ENCODE data around the gene REST. TPM values are rescaled to one million over a fixed set of nuclear protein-coding genes. Genes with fewer than 3 reads are reported as not detected.

The REST gene
- total RNA-seq, 1 donor from 2014 or later, result 74.8 TPM

DNA sequence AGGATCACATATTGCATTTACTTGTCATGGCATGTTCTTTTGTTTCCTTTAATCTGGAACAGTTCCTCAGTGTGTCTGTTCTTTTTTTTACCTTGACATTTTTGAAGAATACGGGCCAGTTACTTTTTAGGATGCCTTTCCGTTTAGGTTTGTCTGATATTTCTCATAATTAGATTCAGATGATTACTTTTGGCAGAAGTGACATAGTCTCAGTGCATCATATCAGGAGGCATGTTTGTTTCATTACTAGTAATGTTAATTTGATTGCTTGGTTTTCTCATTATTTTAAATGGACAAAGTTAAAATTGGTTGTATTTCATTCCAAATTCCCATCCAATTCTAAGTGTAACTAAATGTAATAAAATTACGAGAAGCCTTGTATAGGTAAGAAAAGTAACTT lies 79.3 kb downstream of the REST start:
- Histone ChIP-seq H3K9me3 (ENCODE audit: insufficient read depth, low read depth, low read length) (no peaks in the 10 kb centered on the region), H3K4me3 (ENCODE audit: insufficient read depth, low read depth, low read length) (no peak overlapping the region), H2AFZ (ENCODE audit: low read depth, low read length) (no peak overlapping the region), H4K20me1 (ENCODE audit: insufficient read depth, low read length) (peaks cover 71% of the 10 kb centered on the region), H3K79me2 (ENCODE audit: insufficient read depth, low read length) (peaks cover 100% of the 10 kb centered on the region), H3K27me3 (ENCODE audit: insufficient read depth, low read length) (no peaks in the 10 kb centered on the region), H3K4me2 (ENCODE audit: low read length) (no peak overlapping the region), H3K4me1 (ENCODE audit: insufficient read depth, low read length) (peaks cover 10% of the 10 kb centered on the region), H3K9ac (ENCODE audit: low read length) (no peak overlapping the region), H3K36me3 (ENCODE audit: insufficient read depth, low read length) (peaks cover 41% of the 10 kb centered on the region), H3K27ac (ENCODE audit: low read depth, low read length) (no peak overlapping the region)
- FAIRE-seq (no peak), DNase-seq (ENCODE audit: low read depth) (no peak)
- peaks cover 35% of the 10 kb centered on the region for H3K36me3 Mint-ChIP-seq (ENCODE audit: low read depth, unreplicated experiment)
- peaks cover 26% of the 10 kb centered on the region for H3K4me1 Mint-ChIP-seq (ENCODE audit: low read depth, unreplicated experiment)
- H3K27ac Mint-ChIP-seq (ENCODE audit: unreplicated experiment), result no peak overlapping the region
- H3K9me3 Mint-ChIP-seq (ENCODE audit: unreplicated experiment), result no peaks in the 10 kb centered on the region
- TF ChIP-seq, protein P1, sequence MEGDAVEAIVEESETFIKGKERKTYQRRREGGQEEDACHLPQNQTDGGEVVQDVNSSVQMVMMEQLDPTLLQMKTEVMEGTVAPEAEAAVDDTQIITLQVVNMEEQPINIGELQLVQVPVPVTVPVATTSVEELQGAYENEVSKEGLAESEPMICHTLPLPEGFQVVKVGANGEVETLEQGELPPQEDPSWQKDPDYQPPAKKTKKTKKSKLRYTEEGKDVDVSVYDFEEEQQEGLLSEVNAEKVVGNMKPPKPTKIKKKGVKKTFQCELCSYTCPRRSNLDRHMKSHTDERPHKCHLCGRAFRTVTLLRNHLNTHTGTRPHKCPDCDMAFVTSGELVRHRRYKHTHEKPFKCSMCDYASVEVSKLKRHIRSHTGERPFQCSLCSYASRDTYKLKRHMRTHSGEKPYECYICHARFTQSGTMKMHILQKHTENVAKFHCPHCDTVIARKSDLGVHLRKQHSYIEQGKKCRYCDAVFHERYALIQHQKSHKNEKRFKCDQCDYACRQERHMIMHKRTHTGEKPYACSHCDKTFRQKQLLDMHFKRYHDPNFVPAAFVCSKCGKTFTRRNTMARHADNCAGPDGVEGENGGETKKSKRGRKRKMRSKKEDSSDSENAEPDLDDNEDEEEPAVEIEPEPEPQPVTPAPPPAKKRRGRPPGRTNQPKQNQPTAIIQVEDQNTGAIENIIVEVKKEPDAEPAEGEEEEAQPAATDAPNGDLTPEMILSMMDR (IDR thresholded peaks at IDR 0.05; ENCODE audit: insufficient read depth, low read depth, low read length), result no peak
- no peak for TF ChIP-seq EZH2 (IDR thresholded peaks at IDR 0.05; ENCODE audit: insufficient read depth, low read length)
- H3K4me3 Mint-ChIP-seq (ENCODE audit: unreplicated experiment), result no peak overlapping the region
- no peaks in the 10 kb centered on the region for H3K27me3 Mint-ChIP-seq (ENCODE audit: low read depth, unreplicated experiment)

DNA sequence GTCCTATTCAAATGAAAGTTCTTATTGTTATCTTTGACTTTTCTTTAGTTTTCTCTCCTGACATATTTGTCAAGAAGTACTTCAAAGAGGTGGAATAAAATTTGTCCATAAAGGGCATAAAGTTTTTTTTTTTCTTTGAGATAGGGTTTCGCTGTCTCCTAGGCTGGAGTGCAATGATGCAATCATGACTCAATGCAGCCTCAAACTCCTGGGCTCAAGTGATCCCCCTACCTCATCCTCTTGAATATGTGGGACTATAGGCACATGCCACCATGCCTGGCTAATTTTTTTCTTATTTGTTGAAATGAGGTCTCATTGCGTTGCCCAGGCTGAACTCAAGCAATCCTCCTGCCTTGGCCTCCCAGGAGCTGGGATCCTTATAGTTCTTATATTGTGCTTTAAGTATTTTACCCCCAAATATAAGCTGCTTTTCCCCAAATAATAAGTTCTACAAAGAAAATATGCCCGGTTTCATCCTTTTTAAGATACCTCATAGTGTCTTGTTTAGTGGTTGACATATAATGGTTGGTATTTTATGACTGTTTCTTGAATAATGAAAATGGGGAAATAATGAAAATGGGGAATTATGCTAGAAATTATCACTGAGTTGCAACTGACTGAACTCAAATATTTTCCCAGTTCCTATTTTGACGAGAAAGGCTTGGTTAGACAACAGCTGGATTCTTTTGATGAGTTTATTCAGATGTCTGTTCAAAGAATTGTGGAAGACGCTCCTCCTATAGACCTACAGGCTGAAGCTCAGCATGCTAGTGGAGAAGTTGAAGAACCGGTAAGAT lies 82.6 kb downstream of the REST start:
- Histone ChIP-seq H3K27ac (ENCODE audit: low read depth, low read length) (peak overlapping the region; percentile 15), H3K27me3 (ENCODE audit: insufficient read depth, low read length) (no peaks in the 10 kb centered on the region), H3K4me3 (ENCODE audit: insufficient read depth, low read depth, low read length) (no peak overlapping the region), H4K20me1 (ENCODE audit: insufficient read depth, low read length) (peaks cover 48% of the 10 kb centered on the region), H3K79me2 (ENCODE audit: insufficient read depth, low read length) (peaks cover 89% of the 10 kb centered on the region), H2AFZ (ENCODE audit: low read depth, low read length) (no peak overlapping the region), H3K4me2 (ENCODE audit: low read length) (no peak overlapping the region), H3K36me3 (ENCODE audit: insufficient read depth, low read length) (peaks cover 59% of the 10 kb centered on the region), H3K9ac (ENCODE audit: low read length) (no peak overlapping the region), H3K4me1 (ENCODE audit: insufficient read depth, low read length) (peaks cover 4% of the 10 kb centered on the region), H3K9me3 (ENCODE audit: insufficient read depth, low read depth, low read length) (no peaks in the 10 kb centered on the region)
- Mint-ChIP-seq H3K9me3 (ENCODE audit: unreplicated experiment) (no peaks in the 10 kb centered on the region), H3K27me3 (ENCODE audit: low read depth, unreplicated experiment) (no peaks in the 10 kb centered on the region), H3K36me3 (ENCODE audit: low read depth, unreplicated experiment) (peaks cover 35% of the 10 kb centered on the region), H3K4me3 (ENCODE audit: unreplicated experiment) (peak overlapping the region; percentile 50), H3K27ac (ENCODE audit: unreplicated experiment) (peak overlapping the region; percentile 85), H3K4me1 (ENCODE audit: low read depth, unreplicated experiment) (peaks cover 16% of the 10 kb centered on the region)
- peak; percentile 62 for DNase-seq (ENCODE audit: low read depth)
- TF ChIP-seq, protein P1 (IDR thresholded peaks at IDR 0.05; ENCODE audit: insufficient read depth, low read depth, low read length), result no peak
- no peak for TF ChIP-seq EZH2 (IDR thresholded peaks at IDR 0.05; ENCODE audit: insufficient read depth, low read length)
- FAIRE-seq, result no peak

- H3K4me2 ChIP-seq (ENCODE audit: low read length), result peak overlapping the region; percentile 20
- FAIRE-seq, result peak; percentile 70
- H4K20me1 ChIP-seq (ENCODE audit: insufficient read depth, low read length), result peaks cover 18% of the 10 kb centered on the region
- peak; percentile 97 for DNase-seq (ENCODE audit: low read depth)
- peaks cover 60% of the 10 kb centered on the region for H3K79me2 ChIP-seq (ENCODE audit: insufficient read depth, low read length)
- peaks cover 56% of the 10 kb centered on the region for H3K36me3 ChIP-seq (ENCODE audit: insufficient read depth, low read length)
- TF ChIP-seq, protein P1 (IDR thresholded peaks at IDR 0.05; ENCODE audit: insufficient read depth, low read depth, low read length), result no peak
- no peak for TF ChIP-seq EZH2 (IDR thresholded peaks at IDR 0.05; ENCODE audit: insufficient read depth, low read length)
- no peaks in the 10 kb centered on the region for H3K9me3 ChIP-seq (ENCODE audit: insufficient read depth, low read depth, low read length)
- peaks cover 8% of the 10 kb centered on the region for H3K4me1 ChIP-seq (ENCODE audit: insufficient read depth, low read length)
- Mint-ChIP-seq H3K27ac (ENCODE audit: unreplicated experiment) (no peak overlapping the region), H3K4me3 (ENCODE audit: unreplicated experiment) (no peak overlapping the region), H3K27me3 (ENCODE audit: low read depth, unreplicated experiment) (no peaks in the 10 kb centered on the region), H3K36me3 (ENCODE audit: low read depth, unreplicated experiment) (peaks cover 16% of the 10 kb centered on the region), H3K4me1 (ENCODE audit: low read depth, unreplicated experiment) (peaks cover 5% of the 10 kb centered on the region), H3K9me3 (ENCODE audit: unreplicated experiment) (no peaks in the 10 kb centered on the region)
- peak overlapping the region; percentile 61 for H3K9ac ChIP-seq (ENCODE audit: low read length)
- H3K27me3 ChIP-seq (ENCODE audit: insufficient read depth, low read length), result no peaks in the 10 kb centered on the region
- no peak overlapping the region for H2AFZ ChIP-seq (ENCODE audit: low read depth, low read length)
- H3K27ac ChIP-seq (ENCODE audit: low read depth, low read length), result peak overlapping the region; percentile 72
- H3K4me3 ChIP-seq (ENCODE audit: insufficient read depth, low read depth, low read length), result no peak overlapping the region
These were observed 87.8 kb downstream of the REST start for GRCh38 chr4:56995525-56995924.

Data from astrocyte (in vitro differentiated cells and primary cell).